Measurements from ENCODE around the gene TCEAL7. TPM values are rescaled to one million over a fixed set of nuclear protein-coding genes. Genes with fewer than 3 reads are reported as not detected.
"Not testable (repeated sequence)": the region's sequence is repeated elsewhere in the genome, so short reads cannot be mapped to it uniquely, and the experiment has no call there.

Gene TCEAL7, protein sequence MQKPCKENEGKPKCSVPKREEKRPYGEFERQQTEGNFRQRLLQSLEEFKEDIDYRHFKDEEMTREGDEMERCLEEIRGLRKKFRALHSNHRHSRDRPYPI
- total RNA-seq, result 4.9 and 5.1 TPM in 2 replicates
- long read RNA-seq, partial matches to known transcripts, result 0 of 3 reads
- long read RNA-seq, other reads (novel, unspliced or antisense), result 0 of 3 reads

DNA sequence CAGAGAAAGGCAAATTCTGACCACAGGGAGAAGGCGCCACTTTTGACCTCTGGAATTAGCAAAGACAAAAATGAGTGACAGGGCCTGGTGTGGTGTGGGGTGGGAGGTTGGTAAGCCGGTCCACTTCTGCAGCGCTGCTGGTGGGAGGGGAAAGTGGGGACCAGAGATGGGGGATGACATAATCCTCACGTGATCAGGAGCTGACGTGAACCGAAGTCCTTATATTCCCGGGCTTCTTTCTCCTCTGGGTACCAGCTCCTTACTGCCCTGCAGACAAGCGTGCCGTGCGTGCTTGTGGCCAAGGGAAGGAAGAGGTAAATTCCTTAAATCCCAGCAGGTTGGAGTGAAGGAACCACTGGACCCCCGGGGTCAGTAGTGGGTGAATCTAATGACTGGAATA is at the start of gene TCEAL7:
Gene TCEAL7 (plus strand): TSS at position 249 of the 400 bp plus-strand sequence. CDS start 1,165 bp downstream, outside the sequence.
- peak within 1 kb of the TSS; percentile 49 for H3K4me3 Mint-ChIP-seq (ENCODE audit: low read depth)
- H3K36me3 Mint-ChIP-seq (ENCODE audit: insufficient read depth), result no peaks in the 10 kb centered on the region
- peaks cover 5% of the 10 kb centered on the region for H3K4me1 Mint-ChIP-seq (ENCODE audit: low read depth)
- peak within 1 kb of the TSS; percentile 51 for H3K27ac Mint-ChIP-seq
- DNase-seq (ENCODE audit: low spot score, unreplicated experiment), result no peak
- H3K27me3 Mint-ChIP-seq, result peaks cover 23% of the 10 kb centered on the region
- H3K9me3 Mint-ChIP-seq (ENCODE audit: low read depth), result peaks cover 11% of the 10 kb centered on the region
- TF ChIP-seq, protein P1, sequence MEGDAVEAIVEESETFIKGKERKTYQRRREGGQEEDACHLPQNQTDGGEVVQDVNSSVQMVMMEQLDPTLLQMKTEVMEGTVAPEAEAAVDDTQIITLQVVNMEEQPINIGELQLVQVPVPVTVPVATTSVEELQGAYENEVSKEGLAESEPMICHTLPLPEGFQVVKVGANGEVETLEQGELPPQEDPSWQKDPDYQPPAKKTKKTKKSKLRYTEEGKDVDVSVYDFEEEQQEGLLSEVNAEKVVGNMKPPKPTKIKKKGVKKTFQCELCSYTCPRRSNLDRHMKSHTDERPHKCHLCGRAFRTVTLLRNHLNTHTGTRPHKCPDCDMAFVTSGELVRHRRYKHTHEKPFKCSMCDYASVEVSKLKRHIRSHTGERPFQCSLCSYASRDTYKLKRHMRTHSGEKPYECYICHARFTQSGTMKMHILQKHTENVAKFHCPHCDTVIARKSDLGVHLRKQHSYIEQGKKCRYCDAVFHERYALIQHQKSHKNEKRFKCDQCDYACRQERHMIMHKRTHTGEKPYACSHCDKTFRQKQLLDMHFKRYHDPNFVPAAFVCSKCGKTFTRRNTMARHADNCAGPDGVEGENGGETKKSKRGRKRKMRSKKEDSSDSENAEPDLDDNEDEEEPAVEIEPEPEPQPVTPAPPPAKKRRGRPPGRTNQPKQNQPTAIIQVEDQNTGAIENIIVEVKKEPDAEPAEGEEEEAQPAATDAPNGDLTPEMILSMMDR (IDR thresholded peaks at IDR 0.05; ENCODE audit: unreplicated experiment), result no peak

DNA sequence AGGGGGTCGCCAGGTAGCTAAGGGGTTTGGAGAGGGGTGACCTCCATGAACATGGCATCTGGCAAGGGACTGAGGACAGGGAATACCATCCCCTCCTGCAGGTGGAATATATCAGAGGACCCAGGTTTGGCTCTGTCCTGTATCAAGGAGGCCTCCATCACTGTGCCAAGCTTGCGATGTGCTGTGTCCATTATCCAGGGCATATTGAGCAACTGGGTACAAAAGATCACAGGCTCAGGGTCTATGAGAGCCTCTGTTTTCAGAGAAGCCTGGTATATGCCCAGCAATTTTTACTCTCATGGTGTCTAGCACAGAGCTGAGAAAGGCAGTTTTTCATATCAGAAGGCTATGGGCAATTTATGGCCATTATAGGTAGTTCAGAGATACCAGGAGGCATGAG is 36.9 kb upstream of the TCEAL7 start:
- H3K4me3 Mint-ChIP-seq (ENCODE audit: low read depth), result no peak overlapping the region
- H3K36me3 Mint-ChIP-seq (ENCODE audit: insufficient read depth), result no peaks in the 10 kb centered on the region
- no peak for DNase-seq (ENCODE audit: low spot score, unreplicated experiment)
- no peak overlapping the region for H3K27ac Mint-ChIP-seq
- peaks cover 13% of the 10 kb centered on the region for H3K9me3 Mint-ChIP-seq (ENCODE audit: low read depth)
- H3K4me1 Mint-ChIP-seq (ENCODE audit: low read depth), result no peaks in the 10 kb centered on the region
- peaks cover 2% of the 10 kb centered on the region for H3K27me3 Mint-ChIP-seq
- TF ChIP-seq, protein P1 (IDR thresholded peaks at IDR 0.05; ENCODE audit: unreplicated experiment), result no peak

DNA sequence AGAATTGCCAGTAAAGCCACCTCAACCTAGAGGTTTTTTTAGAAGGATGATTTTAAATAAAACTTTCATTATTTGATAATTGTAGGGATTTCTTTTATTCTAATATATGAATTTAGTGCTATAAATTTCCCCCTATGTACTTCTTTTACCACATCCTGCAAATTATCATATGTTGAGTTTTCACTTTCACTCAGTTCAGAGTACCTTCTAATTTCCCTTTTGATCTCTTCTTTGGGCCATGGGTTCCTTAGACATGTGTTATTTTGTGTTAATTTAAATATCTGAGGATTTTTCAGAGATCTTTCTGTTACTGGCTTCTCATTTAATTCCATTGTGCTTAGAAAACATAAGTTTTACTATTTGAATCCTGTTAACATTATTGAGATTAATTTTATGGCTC is 25.3 kb upstream of the TCEAL7 start:
- H3K36me3 Mint-ChIP-seq (ENCODE audit: insufficient read depth), result peaks cover 2% of the 10 kb centered on the region
- TF ChIP-seq, protein P1 (IDR thresholded peaks at IDR 0.05; ENCODE audit: unreplicated experiment), result no peak
- peaks cover 9% of the 10 kb centered on the region for H3K9me3 Mint-ChIP-seq (ENCODE audit: low read depth)
- no peak for DNase-seq (ENCODE audit: low spot score, unreplicated experiment)
- H3K27me3 Mint-ChIP-seq, result no peaks in the 10 kb centered on the region
- no peak overlapping the region for H3K27ac Mint-ChIP-seq
- no peak overlapping the region for H3K4me3 Mint-ChIP-seq (ENCODE audit: low read depth)
- H3K4me1 Mint-ChIP-seq (ENCODE audit: low read depth), result peaks cover 2% of the 10 kb centered on the region

DNA sequence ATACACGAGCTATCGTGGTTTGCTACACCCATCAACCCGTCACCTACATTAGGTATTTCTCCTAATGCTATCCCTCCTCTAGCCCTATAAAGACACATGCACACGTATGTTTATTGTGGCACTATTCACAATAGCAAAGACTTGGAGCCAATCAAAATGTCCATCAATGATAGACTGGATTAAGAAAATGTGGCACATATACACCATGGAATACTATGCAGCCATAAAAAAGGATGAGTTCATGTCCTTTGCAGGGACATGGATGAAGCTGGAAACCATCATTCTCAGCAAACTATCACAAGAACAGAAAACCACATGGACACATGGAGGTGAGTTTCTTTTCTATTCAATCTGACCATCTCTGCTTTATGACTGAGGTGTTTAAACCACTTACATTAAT is 24.4 kb upstream of the TCEAL7 start:
- not testable (repeated sequence) for H3K27ac Mint-ChIP-seq; H3K4me1 Mint-ChIP-seq (ENCODE audit: low read depth); DNase-seq (ENCODE audit: low spot score, unreplicated experiment); H3K36me3 Mint-ChIP-seq (ENCODE audit: insufficient read depth); H3K27me3 Mint-ChIP-seq; H3K4me3 Mint-ChIP-seq (ENCODE audit: low read depth)
- H3K9me3 Mint-ChIP-seq (ENCODE audit: low read depth), result peaks cover 12% of the 10 kb centered on the region

DNA sequence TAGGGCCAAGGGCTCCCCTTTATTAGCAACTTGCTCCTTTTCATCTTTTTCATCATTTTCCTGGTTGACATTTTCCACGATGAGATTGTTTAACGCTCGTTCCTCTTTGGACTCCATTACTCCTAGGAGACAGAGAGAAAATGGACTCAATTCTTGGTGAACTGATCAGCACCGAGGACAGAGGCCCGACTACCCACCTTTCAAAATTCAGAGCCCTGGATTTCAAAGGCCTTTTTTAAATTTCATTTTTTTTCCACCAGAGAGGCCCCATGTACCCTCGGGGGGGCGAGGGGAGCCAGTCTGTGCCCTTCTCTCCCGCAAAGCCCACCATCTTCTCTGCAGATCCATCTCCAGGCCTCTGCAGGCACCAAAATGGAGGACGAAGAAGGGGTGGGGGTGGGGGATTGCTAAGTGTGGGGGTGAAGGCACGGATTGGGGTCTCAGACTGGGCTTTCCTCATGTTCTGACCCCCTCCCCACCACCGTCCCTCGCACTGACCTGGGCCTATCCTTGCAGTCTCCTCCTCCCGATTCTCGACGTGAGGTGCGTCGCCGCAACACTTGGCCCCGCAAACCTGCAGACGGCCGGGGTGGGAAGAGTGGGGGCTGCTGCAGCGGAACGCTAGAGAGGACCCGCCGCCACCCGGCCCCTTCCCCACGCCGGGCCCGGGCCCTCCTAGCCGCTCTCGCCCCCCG is 20.0 kb upstream of the TCEAL7 start:
- no peak for DNase-seq (ENCODE audit: low spot score, unreplicated experiment)
- Mint-ChIP-seq H3K9me3 (ENCODE audit: low read depth) (peaks cover 8% of the 10 kb centered on the region), H3K36me3 (ENCODE audit: insufficient read depth) (peaks cover 2% of the 10 kb centered on the region), H3K4me1 (ENCODE audit: low read depth) (peaks cover 2% of the 10 kb centered on the region), H3K27me3 (no peaks in the 10 kb centered on the region), H3K4me3 (ENCODE audit: low read depth) (peak overlapping the region; percentile 80), H3K27ac (no peak overlapping the region)
- TF ChIP-seq, protein P1 (IDR thresholded peaks at IDR 0.05; ENCODE audit: unreplicated experiment), result no peak
